H1 (cell line): ENCODE data around the gene ZC3H8. TPM values are rescaled to one million over a fixed set of nuclear protein-coding genes. Genes with fewer than 3 reads are reported as not detected.

Experiments
- CTCF ChIA-PET: fragments of 300-600 bp; sonication (Branson Sonifier 250); formaldehyde crosslinking; loops from one replicate; lab custom pipeline; 2021; ENCODE audit not compliant: partially characterized antibody; lab: Charles Lee
- POLR2A ChIA-PET: fragments of 300-600 bp; sonication (Branson Sonifier 250); formaldehyde crosslinking; loops from one replicate; lab custom pipeline; 2021; ENCODE audit warnings: inconsistent platforms; ENCODE audit not compliant: partially characterized antibody; lab: Charles Lee
- DNase-seq, 2 experiments: peaks; one replicate each; pipeline versions ENCODE4 v3.0.0 to v3.0.0-alpha.2; 2010 to 2022; ENCODE audit warnings: low spot score in 2 of 2, low read depth in 1 of 2, mixed read lengths in 1 of 2
- FAIRE-seq: peaks from 2 replicates; lab custom pipeline; 2011; peaks lifted over from hg19 to GRCh38; lab: Jason Lieb, UNC
- H2AFZ ChIP-seq: 2 replicates; pipeline ENCODE4 v1.8.1; 2012; ENCODE audit warnings: low read length, inconsistent platforms
- H2AK5ac ChIP-seq: 2 replicates; pipeline ENCODE4 v1.6.1; 2013; ENCODE audit warnings: low read depth, low read length
- H2BK120ac ChIP-seq: replicated peaks from 2 replicates; pipeline ENCODE3; 2013; ENCODE audit warnings: low read depth, low read length, inconsistent platforms
- H2BK12ac ChIP-seq: 2 replicates; pipeline ENCODE4 v1.6.1; 2013; ENCODE audit warnings: low read depth, low read length
- H2BK15ac ChIP-seq: 2 replicates; pipeline ENCODE4 v1.6.1; 2013; ENCODE audit warnings: low read length
- H2BK20ac ChIP-seq: 2 replicates; pipeline ENCODE4 v1.6.1; 2013; ENCODE audit warnings: low read length
- H2BK5ac ChIP-seq: 2 replicates; pipeline ENCODE4 v1.6.1; 2013; ENCODE audit warnings: low read depth, low read length
- H3K14ac ChIP-seq: 2 replicates; pipeline ENCODE4 v1.6.1; 2013; ENCODE audit warnings: inconsistent platforms; ENCODE audit not compliant: insufficient read length
- H3K18ac ChIP-seq: 2 replicates; pipeline ENCODE4 v1.6.1; 2013; ENCODE audit warnings: low read length; ENCODE audit errors: extremely low read depth
- H3K23ac ChIP-seq: 2 replicates; pipeline ENCODE4 v1.6.1; 2013; ENCODE audit warnings: inconsistent platforms; ENCODE audit not compliant: insufficient read length
- H3K23me2 ChIP-seq: 2 replicates; pipeline ENCODE4 v1.6.1; 2013; ENCODE audit warnings: low read depth, low read length
- H3K27ac ChIP-seq: 2 replicates; pipeline ENCODE4 v1.6.1; 2011; ENCODE audit warnings: low read depth, low read length, inconsistent platforms
- H3K27me3 ChIP-seq, 4 experiments: replicated peaks in 1 of 4; 1 replicate in 1 of 4; 2 replicates in 3 of 4; pipeline versions ENCODE4 v1.6.1 to v1.8.1; 2011 to 2013; ENCODE audit warnings: low read length in 3 of 4, mild to moderate bottlenecking in 3 of 4, inconsistent platforms in 2 of 4, mixed read lengths in 2 of 4, moderate library complexity in 1 of 4; ENCODE audit not compliant: control insufficient read depth in 3 of 4, insufficient read depth in 3 of 4; ENCODE audit errors: extremely low read depth in 1 of 4
- H3K36me3 ChIP-seq, 4 experiments: 2 replicates each; pipeline versions ENCODE4 v1.6.1 to v1.8.1; 2011 to 2013; ENCODE audit warnings: mild to moderate bottlenecking in 4 of 4, low read length in 3 of 4, moderate library complexity in 2 of 4, control low read depth in 1 of 4, inconsistent platforms in 1 of 4; ENCODE audit not compliant: insufficient read depth in 4 of 4, control insufficient read depth in 2 of 4
- H3K4ac ChIP-seq: replicated peaks from 2 replicates; pipeline ENCODE3; 2013; ENCODE audit warnings: low read length, low read depth, mixed read lengths, inconsistent platforms; ENCODE audit not compliant: insufficient read length
- H3K4me1 ChIP-seq, 4 experiments: replicated peaks in 1 of 4; 1 replicate in 1 of 4; 2 replicates in 3 of 4; pipeline versions ENCODE4 v1.6.1 to v1.8.1; 2011 to 2013; ENCODE audit warnings: low read length in 3 of 4, inconsistent platforms in 2 of 4, mixed read lengths in 1 of 4; ENCODE audit not compliant: insufficient read depth in 4 of 4, control insufficient read depth in 3 of 4
- H3K4me2 ChIP-seq, 2 experiments: 2 replicates each; pipeline versions ENCODE4 v1.6.1 to v1.8.1; 2011 to 2013; ENCODE audit warnings: low read depth in 2 of 2, low read length in 2 of 2, control low read depth in 1 of 2, inconsistent platforms in 1 of 2, mild to moderate bottlenecking in 1 of 2; ENCODE audit not compliant: insufficient read depth in 1 of 2
- H3K4me3 ChIP-seq, 4 experiments: fragments of 200-600, 300-600 bp in 1 of 4; sonication (generic), shearing (Covaris generic), sonication (Bioruptor Twin) in 1 of 4; 2 replicates each; pipeline versions ENCODE4 v1.5.1 to v1.8.1; 2011 to 2016; ENCODE audit warnings: low read length in 4 of 4, low read depth in 3 of 4, control low read depth in 2 of 4, inconsistent platforms in 2 of 4, mild to moderate bottlenecking in 2 of 4, mixed read lengths in 1 of 4, moderate library complexity in 1 of 4; ENCODE audit not compliant: insufficient read depth in 2 of 4; ENCODE audit errors: extremely low read depth in 1 of 4
- H3K56ac ChIP-seq: replicated peaks from 2 replicates; pipeline ENCODE3; 2013; ENCODE audit warnings: low read depth, mild to moderate bottlenecking, mixed read lengths, low read length, inconsistent platforms; ENCODE audit not compliant: insufficient read length
- H3K79me1 ChIP-seq: 2 replicates; pipeline ENCODE4 v1.6.1; 2013; ENCODE audit warnings: low read depth, low read length, control low read depth
- H3K79me2 ChIP-seq, 2 experiments: 2 replicates each; pipeline versions ENCODE4 v1.6.1 to v1.8.1; 2012 to 2013; ENCODE audit warnings: low read length in 2 of 2, mild to moderate bottlenecking in 2 of 2, inconsistent platforms in 1 of 2; ENCODE audit not compliant: insufficient read depth in 2 of 2, control insufficient read depth in 1 of 2
- H3K9ac ChIP-seq, 4 experiments: replicated peaks in 1 of 4; 1 replicate in 1 of 4; 2 replicates in 3 of 4; pipeline versions ENCODE4 v1.6.1 to v1.8.1; 2011 to 2013; ENCODE audit warnings: low read depth in 3 of 4, low read length in 3 of 4, control low read depth in 2 of 4, mild to moderate bottlenecking in 2 of 4, moderate library complexity in 2 of 4, inconsistent platforms in 1 of 4; ENCODE audit errors: extremely low read depth in 1 of 4
- H3K9me3 ChIP-seq, 2 experiments: 2 replicates each; pipeline versions ENCODE4 v1.6.1 to v1.8.1; 2012 to 2013; ENCODE audit warnings: mild to moderate bottlenecking in 2 of 2, moderate library complexity in 2 of 2, control low read depth in 1 of 2, inconsistent platforms in 1 of 2, low read depth in 1 of 2, low read length in 1 of 2, mixed read lengths in 1 of 2; ENCODE audit not compliant: insufficient read depth in 2 of 2
- H4K20me1 ChIP-seq, 2 experiments: replicated peaks in 1 of 2; 2 replicates each; pipeline versions ENCODE3 to v1.8.1; 2011 to 2013; ENCODE audit warnings: inconsistent platforms in 2 of 2, low read length in 2 of 2, mild to moderate bottlenecking in 1 of 2; ENCODE audit not compliant: insufficient read depth in 2 of 2, control insufficient read depth in 1 of 2
- H4K5ac ChIP-seq: 2 replicates; pipeline ENCODE4 v1.6.1; 2013; ENCODE audit warnings: low read length, low read depth, mixed read lengths, inconsistent platforms; ENCODE audit not compliant: insufficient read length
- H4K8ac ChIP-seq: 2 replicates; pipeline ENCODE4 v1.8.0; 2013; ENCODE audit warnings: mild to moderate bottlenecking, moderate library complexity, low read length, inconsistent platforms; ENCODE audit not compliant: insufficient read depth; ENCODE audit errors: extremely low read depth
- H4K91ac ChIP-seq: replicated peaks from 2 replicates; pipeline ENCODE3; 2013; ENCODE audit warnings: low read length, mixed read lengths, inconsistent platforms; ENCODE audit not compliant: insufficient read length
- CBX8 ChIP-seq: fragments of 300-800, 300-1000 bp; sonication (generic); IDR thresholded peaks from 2 replicates; pipeline ENCODE4 v1.7.1; 2016; ENCODE audit warnings: low read depth, low read length, borderline replicate concordance
- E2F6 ChIP-seq: IDR thresholded peaks from 2 replicates; pipeline ENCODE4 v1.6.1; 2012; ENCODE audit warnings: inconsistent platforms
- HDAC2 ChIP-seq, 2 experiments: fragments of 300-600 bp in 1 of 2; sonication (generic) in 1 of 2; IDR thresholded peaks; 2 replicates each; pipeline ENCODE4 v1.6.1; 2011 to 2012; ENCODE audit warnings: low read depth in 2 of 2, low read length in 2 of 2, mild to moderate bottlenecking in 2 of 2, moderate library complexity in 2 of 2, borderline replicate concordance in 1 of 2, inconsistent platforms in 1 of 2
- HDAC6 ChIP-seq: IDR thresholded peaks from one replicate; pipeline ENCODE4 v1.7.1; 2012; ENCODE audit warnings: low read depth, mild to moderate bottlenecking, inconsistent platforms, low read length, moderate library complexity
- NANOG ChIP-seq: IDR thresholded peaks from 2 replicates; pipeline ENCODE4 v1.6.1; 2011; ENCODE audit warnings: low read length, low read depth, mild to moderate bottlenecking, inconsistent platforms; ENCODE audit not compliant: insufficient read depth, poor library complexity, severe bottlenecking
- RAD21 ChIP-seq, 2 experiments: IDR thresholded peaks in 1 of 2; conservative IDR thresholded peaks in 1 of 2; 2 replicates each; pipeline ENCODE4 v1.6.1; 2011; ENCODE audit warnings: low read depth in 2 of 2, low read length in 2 of 2, improper control_type of control experiment in 1 of 2, inconsistent platforms in 1 of 2, mild to moderate bottlenecking in 1 of 2, moderate library complexity in 1 of 2
- RXRA ChIP-seq: IDR thresholded peaks from 2 replicates; pipeline ENCODE4 v1.6.1; 2011; ENCODE audit warnings: low read depth, mild to moderate bottlenecking, low read length, moderate library complexity; ENCODE audit not compliant: insufficient read depth
- SIRT6 ChIP-seq: IDR thresholded peaks from one replicate; pipeline ENCODE4 v1.7.1; 2012; ENCODE audit warnings: low read length, inconsistent platforms
- TAF1 ChIP-seq: IDR thresholded peaks from 2 replicates; pipeline ENCODE4 v1.6.1; 2011; ENCODE audit warnings: mild to moderate bottlenecking, low read depth, low read length
- WGBS, 2 experiments: shearing (Covaris generic) in 1 of 2; methylation state at CpG; one replicate each; pipeline versions ENCODE4 v1.1.6 to v1.1.7; 2013 to 2015; ENCODE audit warnings: low lambda C conversion rate in 2 of 2, mixed read lengths in 2 of 2, inconsistent platforms in 1 of 2, low coverage in 1 of 2, missing lambda C conversion rate in 1 of 2; ENCODE audit not compliant: insufficient replicate concordance in 2 of 2, insufficient coverage in 1 of 2, insufficient read length in 1 of 2; ENCODE audit errors: extremely low coverage in 1 of 2, missing lambda C conversion rate in 1 of 2; 5-methylcytosine and 5-hydroxymethylcytosine counted together
- polyA plus RNA-seq, 7 experiments: library from polyadenylated mRNA; depleted of rRNA in 3 of 7; stranded (reverse) in 5 of 7; unstranded in 2 of 7; fragments of >200 nt in 5 of 7; fragments of 200-250 nt in 2 of 7; gene quantifications; 1 replicate in 5 of 7; 2 replicates in 1 of 7; 4 replicates in 1 of 7; pipeline versions ENCODE4 v1.2.1 to v1.2.3, GENCODE V29; 2011 to 2013; ENCODE audit warnings: missing spikeins in 2 of 7, mixed read lengths in 2 of 7
- total RNA-seq: library from RNA; stranded (reverse); fragmentation: NEBNext Ultra II Directional; extraction: Animal tissue kit (Norgen Biotek cat#: 25700); gene quantifications from 2 replicates; pipeline ENCODE4 v1.2.1, GENCODE V29; 2021

Gene ZC3H8
- total and polyA plus RNA-seq, 2 of the 8 experiments (the other 6 are each of a cell fraction or from before 2014, with no cell fraction given), result 1.9 to 7.1 TPM

GRCh38 chr2:112220186-112220585, 34.7 kb downstream of the ZC3H8 start:
- no peak overlapping the region for H2AFZ ChIP-seq
- no peak overlapping the region for H2AK5ac ChIP-seq
- H2BK15ac ChIP-seq, result no peak overlapping the region
- no peak overlapping the region for H2BK5ac ChIP-seq
- no peak overlapping the region for H2BK20ac ChIP-seq
- H4K8ac ChIP-seq, result no peak overlapping the region
- DNase-seq, result no peak
- WGBS, 2 experiments, result 98% methylated on average over 3 of the region's 3 CpGs; no CpG with 5 or more reads in 1 of the 2 experiments
- no peak overlapping the region for H2BK120ac ChIP-seq
- H4K20me1 ChIP-seq, result no peaks in the 10 kb centered on the region
- no peak overlapping the region for H4K91ac ChIP-seq
- ChIA-PET CTCF (no interaction called here), POLR2A (no interaction called here)
- no peaks in the 10 kb centered on the region for H3K27me3 ChIP-seq
- no peak overlapping the region for H3K23ac ChIP-seq
- H3K56ac ChIP-seq, result no peak overlapping the region
- H3K4me1 ChIP-seq, result no peaks in the 10 kb centered on the region
- H3K27ac ChIP-seq, result no peak overlapping the region
- no peak overlapping the region for H3K4ac ChIP-seq
- H3K79me1 ChIP-seq, result no peaks in the 10 kb centered on the region
- no peak overlapping the region for H2BK12ac ChIP-seq
- H3K4me2 ChIP-seq, result no peak overlapping the region
- FAIRE-seq, result no peak
- no peaks in the 10 kb centered on the region for H3K79me2 ChIP-seq
- H3K9ac ChIP-seq, result no peak overlapping the region
- H3K14ac ChIP-seq, result no peak overlapping the region
- no peaks in the 10 kb centered on the region; a peak in 1 of 8 replicates for H3K36me3 ChIP-seq
- no peak overlapping the region for H3K4me3 ChIP-seq
- no peak overlapping the region for H4K5ac ChIP-seq
- H3K9me3 ChIP-seq, result peaks cover 0 to 7% of the 10 kb centered on the region in 2 experiments; a peak in 1 of 4 replicates
- no peak overlapping the region for H3K18ac ChIP-seq
- no peaks in the 10 kb centered on the region for H3K23me2 ChIP-seq
- TF ChIP-seq CBX8 (no peak), E2F6 (no peak), NANOG (no peak), HDAC6 (no peak), SIRT6 (no peak), RXRA (no peak), HDAC2 (IDR thresholded peaks at IDR 0.05; ENCODE audit: borderline replicate concordance in 1 of 2, low read depth in 2 of 2, low read length in 2 of 2) (no peak), TAF1 (no peak), RAD21 (IDR thresholded peaks at IDR 0.05 in 1 of 2, conservative IDR thresholded peaks at IDR 0.05 in 1 of 2; ENCODE audit: low read depth in 2 of 2, low read length in 2 of 2) (no peak)
